ENCODE measurements around the gene NWD2. TPM values are rescaled to one million over a fixed set of nuclear protein-coding genes. Genes with fewer than 3 reads are reported as not detected.

NWD2 gene
- total and polyA plus RNA-seq, 5 donors from 2014 or later, result not detected

DNA sequence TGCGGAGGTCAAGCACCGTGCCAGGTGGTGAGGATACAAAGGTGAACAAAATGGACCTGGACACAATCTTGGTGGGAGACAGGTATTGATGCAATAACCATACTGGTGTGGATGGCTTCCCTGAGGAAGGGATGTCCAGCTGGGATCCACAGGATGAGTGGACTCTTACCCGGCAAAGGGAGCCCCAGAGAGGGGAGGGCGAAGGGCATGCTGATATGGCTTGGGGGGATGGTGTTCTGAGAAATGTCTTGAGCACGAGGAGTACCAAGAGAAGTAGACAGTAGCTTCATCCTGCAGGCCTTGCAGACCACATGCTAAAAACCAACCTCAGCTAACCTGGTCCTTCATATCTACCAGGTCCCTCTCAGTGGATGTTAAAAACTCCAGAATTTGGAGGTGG is 220.8 kb downstream of the NWD2 start:
- Histone ChIP-seq H3K36me3 (ENCODE audit: control insufficient read depth, insufficient read depth, low read length) (no peaks in the 10 kb centered on the region), H3K27me3 (ENCODE audit: control insufficient read depth, insufficient read depth, low read length) (no peaks in the 10 kb centered on the region), H3K4me3 (ENCODE audit: low read depth, low read length) (no peak overlapping the region), H3K9me3 (ENCODE audit: control insufficient read depth in 2 of 2, low read length in 2 of 2) (no peaks in the 10 kb centered on the region), H3K4me1 (ENCODE audit: control insufficient read depth, insufficient read depth, low read length, poor library complexity, severe bottlenecking) (no peaks in the 10 kb centered on the region), H3K27ac (ENCODE audit: insufficient read depth, low read length, poor library complexity, severe bottlenecking) (no peak overlapping the region)
- Mint-ChIP-seq H3K27me3 (peaks cover 16% of the 10 kb centered on the region), H3K36me3 (no peaks in the 10 kb centered on the region), H3K9me3 (no peaks in the 10 kb centered on the region), H3K4me3 (no peak overlapping the region), H3K27ac (no peak overlapping the region), H3K4me1 (peaks cover 0 to 4% (median 0%) of the 10 kb centered on the region in 4 donors)
- DNase-seq (no peak), ATAC-seq (ENCODE audit: low read depth in 2 of 2) (no peak)

DNA sequence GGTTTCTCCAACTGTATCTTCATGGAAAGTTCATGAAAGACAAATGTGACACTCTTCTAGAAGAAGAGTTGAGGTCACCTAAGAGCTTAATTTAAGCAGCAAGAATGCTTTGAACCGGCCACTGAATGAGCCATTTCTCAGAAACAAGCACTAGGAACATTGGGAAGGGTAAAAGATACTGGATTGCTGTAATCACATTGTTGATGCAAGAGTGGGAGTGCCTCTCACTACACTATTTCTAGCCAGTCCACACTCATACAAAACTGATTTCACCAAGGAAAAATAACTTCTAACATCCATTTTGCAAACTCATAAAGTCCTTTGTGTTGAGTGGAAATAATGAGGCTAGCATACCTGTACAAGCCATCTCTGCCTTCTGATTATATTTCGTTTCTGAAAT is 221.3 kb downstream of the NWD2 start:
- Mint-ChIP-seq H3K9me3 (no peaks in the 10 kb centered on the region), H3K4me1 (peaks cover 0 to 4% (median 0%) of the 10 kb centered on the region in 4 donors), H3K27ac (no peak overlapping the region), H3K27me3 (peaks cover 18% of the 10 kb centered on the region), H3K4me3 (no peak overlapping the region), H3K36me3 (no peaks in the 10 kb centered on the region)
- DNase-seq (no peak), ATAC-seq (ENCODE audit: low read depth in 2 of 2) (no peak)
- no peaks in the 10 kb centered on the region for H3K4me1 ChIP-seq (ENCODE audit: control insufficient read depth, insufficient read depth, low read length, poor library complexity, severe bottlenecking)
- H3K9me3 ChIP-seq (ENCODE audit: control insufficient read depth in 2 of 2, low read length in 2 of 2), result no peaks in the 10 kb centered on the region
- no peaks in the 10 kb centered on the region for H3K36me3 ChIP-seq (ENCODE audit: control insufficient read depth, insufficient read depth, low read length)
- peaks cover 1% of the 10 kb centered on the region for H3K27me3 ChIP-seq (ENCODE audit: control insufficient read depth, insufficient read depth, low read length)
- H3K4me3 ChIP-seq (ENCODE audit: low read depth, low read length), result no peak overlapping the region
- H3K27ac ChIP-seq (ENCODE audit: insufficient read depth, low read length, poor library complexity, severe bottlenecking), result no peak overlapping the region

DNA sequence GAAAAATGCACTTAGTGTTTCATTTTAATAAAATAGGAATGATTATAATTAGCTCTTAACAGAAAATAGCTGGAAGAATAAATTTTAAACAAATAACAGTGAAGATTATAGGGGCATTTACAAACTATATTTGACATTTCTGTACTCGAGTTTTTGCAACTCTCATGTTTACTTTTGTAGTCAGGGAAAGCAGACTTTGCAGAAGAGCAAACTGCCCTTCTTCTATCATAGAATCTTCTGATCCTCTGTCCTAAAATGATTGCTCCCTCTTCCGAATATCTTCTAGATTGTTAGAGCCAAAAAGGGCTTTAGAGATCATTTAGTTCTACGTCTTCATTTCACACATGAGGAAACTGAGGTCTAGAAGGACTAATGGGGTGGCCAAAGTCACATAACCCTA is 222.7 kb downstream of the NWD2 start:
- H3K27me3 ChIP-seq (ENCODE audit: control insufficient read depth, insufficient read depth, low read length), result peaks cover 3% of the 10 kb centered on the region
- H3K4me3 ChIP-seq (ENCODE audit: low read depth, low read length), result no peak overlapping the region
- Mint-ChIP-seq H3K9me3 (no peaks in the 10 kb centered on the region), H3K27me3 (peaks cover 16% of the 10 kb centered on the region), H3K27ac (no peak overlapping the region), H3K4me3 (no peak overlapping the region), H3K4me1 (no peaks in the 10 kb centered on the region), H3K36me3 (no peaks in the 10 kb centered on the region)
- H3K9me3 ChIP-seq (ENCODE audit: control insufficient read depth in 2 of 2, low read length in 2 of 2), result no peaks in the 10 kb centered on the region
- no peak overlapping the region for H3K27ac ChIP-seq (ENCODE audit: insufficient read depth, low read length, poor library complexity, severe bottlenecking)
- no peaks in the 10 kb centered on the region for H3K36me3 ChIP-seq (ENCODE audit: control insufficient read depth, insufficient read depth, low read length)
- no peak for ATAC-seq (ENCODE audit: low read depth in 2 of 2)
- H3K4me1 ChIP-seq (ENCODE audit: control insufficient read depth, insufficient read depth, low read length, poor library complexity, severe bottlenecking), result no peaks in the 10 kb centered on the region
- no peak for DNase-seq

DNA sequence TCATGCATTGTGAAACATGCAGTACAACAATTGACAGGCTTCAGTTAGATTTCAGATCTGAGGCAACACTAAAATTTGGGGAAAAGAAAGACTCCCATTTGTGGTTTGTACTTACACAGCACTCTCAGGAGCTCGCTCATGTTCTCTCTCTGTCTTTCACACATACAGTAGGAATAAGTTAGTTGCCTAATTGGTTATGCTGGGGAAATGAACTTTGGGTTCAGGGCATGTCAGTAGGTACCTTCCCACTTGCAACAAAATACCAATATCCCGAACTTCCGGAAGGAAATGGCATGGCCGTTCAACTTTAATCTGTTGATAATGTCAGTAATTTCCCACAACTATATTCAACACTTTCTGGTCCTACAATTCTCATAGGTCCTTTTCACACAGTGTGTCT is 223.3 kb downstream of the NWD2 start:
- H3K36me3 ChIP-seq (ENCODE audit: control insufficient read depth, insufficient read depth, low read length), result no peaks in the 10 kb centered on the region
- peaks cover 3% of the 10 kb centered on the region for H3K27me3 ChIP-seq (ENCODE audit: control insufficient read depth, insufficient read depth, low read length)
- no peaks in the 10 kb centered on the region for H3K4me1 ChIP-seq (ENCODE audit: control insufficient read depth, insufficient read depth, low read length, poor library complexity, severe bottlenecking)
- Mint-ChIP-seq H3K36me3 (no peaks in the 10 kb centered on the region), H3K27me3 (peaks cover 12% of the 10 kb centered on the region), H3K4me3 (no peak overlapping the region), H3K27ac (no peak overlapping the region), H3K9me3 (no peaks in the 10 kb centered on the region), H3K4me1 (no peaks in the 10 kb centered on the region)
- DNase-seq (no peak), ATAC-seq (ENCODE audit: low read depth in 2 of 2) (no peak)
- H3K4me3 ChIP-seq (ENCODE audit: low read depth, low read length), result no peak overlapping the region
- H3K9me3 ChIP-seq (ENCODE audit: control insufficient read depth in 2 of 2, low read length in 2 of 2), result no peaks in the 10 kb centered on the region
- H3K27ac ChIP-seq (ENCODE audit: insufficient read depth, low read length, poor library complexity, severe bottlenecking), result no peak overlapping the region

DNA sequence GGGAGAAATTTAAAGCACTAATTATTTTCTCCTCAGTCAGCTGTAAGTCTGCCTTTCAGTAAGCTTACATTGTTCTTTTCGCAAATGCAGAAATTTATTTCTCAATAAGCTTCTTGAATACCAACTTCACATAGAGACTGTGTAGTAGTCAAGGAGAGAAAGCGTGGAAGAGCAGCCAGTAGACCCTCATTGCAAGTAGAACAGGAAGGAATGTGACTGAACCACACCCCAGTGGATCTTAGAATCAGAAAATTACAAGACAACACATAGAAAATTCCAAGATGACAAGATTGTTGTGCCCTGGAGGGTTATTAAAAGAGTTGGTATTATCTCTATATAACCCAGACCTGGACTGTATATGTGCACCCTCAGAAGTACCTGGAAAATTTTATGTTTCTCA is 224.7 kb downstream of the NWD2 start:
- no peak overlapping the region for H3K27ac ChIP-seq (ENCODE audit: insufficient read depth, low read length, poor library complexity, severe bottlenecking)
- Mint-ChIP-seq H3K4me1 (no peaks in the 10 kb centered on the region), H3K36me3 (no peaks in the 10 kb centered on the region), H3K4me3 (no peak overlapping the region), H3K9me3 (peaks cover 0 to 3% (median 0%) of the 10 kb centered on the region in 7 donors), H3K27me3 (peaks cover 12% of the 10 kb centered on the region), H3K27ac (no peak overlapping the region)
- H3K4me1 ChIP-seq (ENCODE audit: control insufficient read depth, insufficient read depth, low read length, poor library complexity, severe bottlenecking), result no peaks in the 10 kb centered on the region
- ATAC-seq (ENCODE audit: low read depth in 2 of 2), result no peak
- H3K4me3 ChIP-seq (ENCODE audit: low read depth, low read length), result no peak overlapping the region
- no peak for DNase-seq
- H3K27me3 ChIP-seq (ENCODE audit: control insufficient read depth, insufficient read depth, low read length), result peaks cover 3% of the 10 kb centered on the region
- H3K9me3 ChIP-seq (ENCODE audit: control insufficient read depth in 2 of 2, low read length in 2 of 2), result no peaks in the 10 kb centered on the region
- H3K36me3 ChIP-seq (ENCODE audit: control insufficient read depth, insufficient read depth, low read length), result no peaks in the 10 kb centered on the region

DNA sequence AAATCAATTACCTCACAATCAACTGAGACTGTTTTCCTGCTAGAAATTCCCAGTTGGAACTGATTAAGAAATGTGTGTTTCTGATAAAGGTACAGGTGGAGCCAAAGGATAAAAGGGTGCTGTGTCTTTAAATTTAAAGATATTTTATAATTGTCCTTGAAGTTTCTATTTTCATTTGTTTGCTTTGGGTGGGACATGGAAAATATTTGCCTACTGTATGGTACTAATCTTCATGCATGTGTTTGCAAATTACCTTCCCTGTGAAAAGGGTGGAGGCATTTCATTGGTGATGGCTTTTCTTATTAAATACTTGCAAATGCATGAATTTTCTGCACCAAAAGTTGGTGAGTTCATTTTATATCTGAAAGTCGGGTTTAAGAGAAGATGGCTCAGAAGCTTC is 225.7 kb downstream of the NWD2 start:
- Mint-ChIP-seq H3K4me3 (no peak overlapping the region), H3K4me1 (no peaks in the 10 kb centered on the region), H3K27ac (no peak overlapping the region), H3K36me3 (no peaks in the 10 kb centered on the region), H3K9me3 (peaks cover 0 to 3% (median 0%) of the 10 kb centered on the region in 7 donors), H3K27me3 (peaks cover 15% of the 10 kb centered on the region)
- no peak for ATAC-seq (ENCODE audit: low read depth in 2 of 2)
- no peaks in the 10 kb centered on the region for H3K4me1 ChIP-seq (ENCODE audit: control insufficient read depth, insufficient read depth, low read length, poor library complexity, severe bottlenecking)
- H3K4me3 ChIP-seq (ENCODE audit: low read depth, low read length), result no peak overlapping the region
- no peak overlapping the region for H3K27ac ChIP-seq (ENCODE audit: insufficient read depth, low read length, poor library complexity, severe bottlenecking)
- no peaks in the 10 kb centered on the region for H3K36me3 ChIP-seq (ENCODE audit: control insufficient read depth, insufficient read depth, low read length)
- H3K27me3 ChIP-seq (ENCODE audit: control insufficient read depth, insufficient read depth, low read length), result peaks cover 3% of the 10 kb centered on the region
- no peaks in the 10 kb centered on the region for H3K9me3 ChIP-seq (ENCODE audit: control insufficient read depth in 2 of 2, low read length in 2 of 2)
- DNase-seq, result no peak

DNA sequence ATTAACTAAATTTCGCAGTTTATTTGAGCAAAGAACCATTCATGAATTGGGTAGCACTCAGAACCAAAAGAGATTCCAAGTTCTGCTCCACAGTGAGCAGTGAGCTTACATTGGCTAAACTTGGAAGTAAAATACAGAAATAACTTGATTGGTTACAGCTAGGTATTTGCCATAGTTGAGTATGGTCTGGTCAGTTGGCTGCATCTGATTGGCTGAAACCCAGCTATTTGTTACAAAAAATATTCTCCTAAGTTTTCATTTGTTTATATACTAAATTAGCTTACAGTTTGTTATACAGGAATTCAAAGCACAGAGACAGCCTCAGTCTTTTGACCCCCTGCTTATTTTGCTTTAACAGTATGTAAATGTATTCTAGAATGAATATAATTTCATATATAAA is 226.6 kb downstream of the NWD2 start:
- no peak for DNase-seq
- H3K36me3 Mint-ChIP-seq, result no peaks in the 10 kb centered on the region

DNA sequence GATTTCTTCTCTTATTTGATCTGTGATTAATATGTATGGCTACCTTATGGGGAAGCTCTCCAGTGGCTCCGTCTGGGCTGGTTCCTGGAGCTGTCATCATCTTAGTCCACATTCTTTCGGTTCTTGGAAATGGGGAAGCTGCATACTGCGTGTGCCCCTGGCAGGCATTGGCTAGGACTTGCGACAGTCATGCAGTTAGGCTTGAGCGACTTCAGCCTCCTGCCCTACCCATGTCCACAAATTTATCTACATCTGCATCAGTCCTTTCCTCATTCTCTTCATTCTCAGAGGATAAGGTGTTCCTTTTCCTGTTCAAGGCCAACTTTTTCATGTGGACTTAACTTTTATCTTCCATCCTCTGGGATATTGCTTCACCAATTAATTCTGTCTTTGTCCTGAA is 227.4 kb downstream of the NWD2 start:
- H3K36me3 Mint-ChIP-seq, result no peaks in the 10 kb centered on the region

More for the DNA sequence above, 226.6 kb downstream of the NWD2 start:
- ATAC-seq (ENCODE audit: low read depth in 2 of 2), result no peak
- H3K36me3 ChIP-seq (ENCODE audit: control insufficient read depth, insufficient read depth, low read length), result no peaks in the 10 kb centered on the region
- peaks cover 3% of the 10 kb centered on the region for H3K27me3 ChIP-seq (ENCODE audit: control insufficient read depth, insufficient read depth, low read length)
- H3K4me1 ChIP-seq (ENCODE audit: control insufficient read depth, insufficient read depth, low read length, poor library complexity, severe bottlenecking), result no peaks in the 10 kb centered on the region
- no peak overlapping the region for H3K4me3 ChIP-seq (ENCODE audit: low read depth, low read length)
- H3K27ac ChIP-seq (ENCODE audit: insufficient read depth, low read length, poor library complexity, severe bottlenecking), result no peak overlapping the region
- Mint-ChIP-seq H3K4me1 (no peaks in the 10 kb centered on the region), H3K9me3 (peaks cover 0 to 3% (median 0%) of the 10 kb centered on the region in 7 donors), H3K4me3 (no peak overlapping the region), H3K27ac (no peak overlapping the region), H3K27me3 (peaks cover 17% of the 10 kb centered on the region)
- H3K9me3 ChIP-seq (ENCODE audit: control insufficient read depth in 2 of 2, low read length in 2 of 2), result no peaks in the 10 kb centered on the region

More for the DNA sequence above, 227.4 kb downstream of the NWD2 start:
- H3K36me3 ChIP-seq (ENCODE audit: control insufficient read depth, insufficient read depth, low read length), result no peaks in the 10 kb centered on the region
- no peaks in the 10 kb centered on the region for H3K4me1 ChIP-seq (ENCODE audit: control insufficient read depth, insufficient read depth, low read length, poor library complexity, severe bottlenecking)
- DNase-seq (no peak), ATAC-seq (ENCODE audit: low read depth in 2 of 2) (no peak)
- H3K4me3 Mint-ChIP-seq, result no peak overlapping the region
- no peak overlapping the region for H3K4me3 ChIP-seq (ENCODE audit: low read depth, low read length)
- no peaks in the 10 kb centered on the region for H3K4me1 Mint-ChIP-seq
- H3K27me3 Mint-ChIP-seq, result peaks cover 17% of the 10 kb centered on the region
- H3K9me3 ChIP-seq (ENCODE audit: control insufficient read depth in 2 of 2, low read length in 2 of 2), result no peaks in the 10 kb centered on the region
- H3K27me3 ChIP-seq (ENCODE audit: control insufficient read depth, insufficient read depth, low read length), result peaks cover 10% of the 10 kb centered on the region
- no peak overlapping the region for H3K27ac ChIP-seq (ENCODE audit: insufficient read depth, low read length, poor library complexity, severe bottlenecking)
- peaks cover 0 to 3% (median 0%) of the 10 kb centered on the region in 7 donors for H3K9me3 Mint-ChIP-seq
- H3K27ac Mint-ChIP-seq, result no peak overlapping the region
